DMS114 treated with DMSO at 0.1 percent for 48 hours (cell line): ENCODE results near the gene NOTO.
"Not testable (repeated sequence)": the region's sequence is repeated elsewhere in the genome, so short reads cannot be mapped to it uniquely, and the experiment has no call there.

Experiments used
- DNase-seq: peaks from one replicate; lab custom pipeline; 2025; ENCODE audit not compliant: unreplicated experiment; lab: John Stamatoyannopoulos, UW

Gene NOTO

DNA sequence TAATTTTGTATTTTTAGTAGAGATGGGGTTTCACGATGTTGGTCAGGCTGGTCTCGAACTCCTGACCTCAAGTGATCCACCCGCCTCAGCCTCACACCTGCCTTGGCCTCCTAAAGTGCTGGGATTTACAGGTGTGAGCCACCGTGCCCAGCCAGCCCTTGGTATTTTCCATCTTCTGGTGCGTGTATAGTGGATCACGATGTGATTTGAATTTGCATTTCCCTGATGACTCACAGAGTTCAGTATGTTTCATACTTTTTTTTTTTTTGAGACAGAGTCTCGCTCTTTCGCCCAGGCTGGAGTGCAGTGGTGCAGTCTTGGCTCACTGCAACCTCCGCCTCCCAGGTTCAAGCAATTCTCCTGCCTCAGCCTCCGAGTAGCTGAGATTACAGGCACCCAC lies 2.1 kb upstream of the NOTO start:
- DNase-seq: not testable (repeated sequence)

DNA sequence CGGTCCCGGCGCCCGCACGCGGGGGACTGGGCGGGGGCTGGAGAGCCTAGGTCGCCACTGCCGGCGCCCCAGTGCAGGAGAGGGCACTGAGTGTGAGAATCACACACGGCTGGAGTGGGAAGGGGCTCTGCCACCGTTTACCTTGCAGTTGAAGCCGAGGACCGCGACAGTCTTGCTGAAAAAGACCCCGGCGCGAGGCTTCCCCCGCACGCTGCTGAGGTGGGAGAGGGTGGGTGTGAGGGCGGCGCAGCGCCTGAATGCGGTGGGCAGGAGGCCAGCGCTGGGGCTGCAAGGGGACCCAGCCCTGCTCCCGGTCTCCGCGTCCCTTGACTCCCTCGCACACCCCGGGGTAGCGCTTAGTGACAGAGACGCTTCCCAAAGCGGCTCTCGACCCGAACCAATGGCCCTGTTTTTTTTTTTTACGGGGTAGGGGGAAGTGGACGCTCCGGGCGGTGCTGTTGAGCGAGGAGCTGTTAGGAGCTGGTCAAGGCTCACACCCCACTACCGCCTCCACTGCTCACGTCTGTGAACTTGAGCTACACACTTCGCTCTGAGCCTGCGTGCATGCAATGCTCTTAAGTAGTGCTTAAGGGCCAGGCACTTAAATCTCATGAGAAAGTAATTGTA lies 794 bp downstream of the NOTO start:
- DNase-seq: no peak

DNA sequence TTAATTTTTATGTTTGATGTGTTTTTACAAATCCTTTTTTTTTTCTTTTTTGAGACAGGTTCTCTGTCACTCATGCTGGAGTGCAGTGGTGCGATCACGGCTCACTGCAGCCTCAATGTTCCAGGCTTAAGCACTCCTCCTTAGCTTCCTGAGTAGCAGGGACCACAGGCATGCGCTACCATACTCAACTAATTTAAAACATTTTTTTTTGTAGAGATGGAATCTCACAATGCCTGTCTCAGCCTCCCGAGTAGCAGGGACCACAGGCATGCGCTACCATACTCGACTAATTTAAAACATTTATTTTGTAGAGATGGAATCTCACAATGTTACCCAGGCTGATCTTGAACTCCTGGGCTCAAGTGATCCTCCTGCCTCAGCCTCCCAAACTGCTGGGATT lies 3.2 kb downstream of the NOTO start:
- no peak for DNase-seq

DNA sequence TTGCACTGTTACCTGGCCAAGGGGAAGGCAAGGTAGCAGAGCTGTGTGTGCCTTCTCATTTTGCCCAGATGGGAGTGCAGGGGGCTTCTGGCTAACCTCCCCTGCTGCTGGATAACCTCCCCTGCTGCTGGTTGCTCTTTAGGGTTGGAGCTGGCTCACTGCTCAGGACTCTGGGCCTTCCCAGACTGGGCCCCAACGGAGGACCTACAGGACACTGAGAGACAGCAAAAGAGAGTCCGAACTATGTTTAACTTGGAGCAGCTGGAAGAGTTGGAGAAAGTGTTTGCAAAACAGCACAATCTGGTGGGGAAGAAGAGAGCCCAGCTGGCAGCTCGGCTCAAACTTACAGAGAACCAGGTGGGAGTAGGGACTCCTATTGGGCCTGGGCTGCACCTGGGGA lies 5.9 kb downstream of the NOTO start:
- DNase-seq: no peak

DNA sequence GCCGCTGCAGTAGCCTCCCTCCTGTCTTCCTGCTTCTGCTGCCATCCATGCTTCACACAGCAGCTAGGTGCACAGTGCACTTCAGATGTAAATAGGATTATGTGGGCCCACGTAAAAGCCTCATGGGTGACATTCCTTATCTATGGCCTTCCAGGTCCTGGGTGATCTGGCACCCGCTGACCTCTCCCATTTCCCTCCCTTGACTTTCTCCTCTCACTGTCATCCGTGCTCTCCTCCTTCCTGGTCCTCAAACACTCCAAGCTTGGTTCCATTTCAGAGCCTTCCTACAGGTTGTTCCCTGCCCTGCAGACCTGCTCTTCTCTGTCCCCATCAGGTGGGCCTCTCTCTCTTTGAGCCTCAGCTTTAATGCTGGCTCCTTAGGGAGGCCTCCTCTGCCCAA lies 7.6 kb downstream of the NOTO start:
- DNase-seq: no peak

DNA sequence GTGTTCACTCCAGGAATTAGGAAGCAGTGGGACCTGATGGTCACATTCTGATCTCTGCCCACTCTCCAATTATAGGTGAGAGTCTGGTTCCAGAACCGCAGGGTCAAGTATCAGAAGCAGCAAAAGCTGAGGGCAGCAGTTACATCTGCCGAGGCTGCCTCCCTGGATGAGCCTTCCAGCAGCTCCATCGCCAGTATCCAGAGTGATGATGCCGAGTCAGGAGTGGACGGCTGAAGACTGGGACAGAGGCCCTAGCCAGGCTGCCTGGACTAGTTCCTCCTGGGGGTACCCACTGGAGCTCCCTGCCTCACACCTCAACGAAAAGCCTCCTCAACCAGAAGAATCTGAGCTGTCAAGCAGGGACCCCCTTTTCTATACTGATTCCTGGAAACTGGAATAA lies 8.3 kb downstream of the NOTO start:
- DNase-seq: no peak

DNA sequence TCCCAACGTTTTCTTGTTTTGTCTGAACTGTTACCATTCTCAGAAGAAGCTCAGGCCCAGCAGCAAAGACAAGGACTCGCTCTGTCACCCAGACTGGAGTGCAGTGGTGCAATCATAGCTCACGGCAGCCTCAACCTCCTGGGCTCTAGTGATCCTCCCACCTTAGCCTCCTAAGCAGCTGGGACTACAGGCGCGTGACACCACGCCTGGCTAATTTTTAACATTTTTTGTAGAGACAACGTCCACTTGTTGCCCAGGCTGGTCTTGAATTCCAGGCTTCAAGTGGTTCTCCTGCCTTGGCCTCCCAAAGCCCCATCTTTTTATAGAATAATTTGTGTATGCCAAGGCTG lies 9.7 kb downstream of the NOTO start:
- no peak for DNase-seq

DNA sequence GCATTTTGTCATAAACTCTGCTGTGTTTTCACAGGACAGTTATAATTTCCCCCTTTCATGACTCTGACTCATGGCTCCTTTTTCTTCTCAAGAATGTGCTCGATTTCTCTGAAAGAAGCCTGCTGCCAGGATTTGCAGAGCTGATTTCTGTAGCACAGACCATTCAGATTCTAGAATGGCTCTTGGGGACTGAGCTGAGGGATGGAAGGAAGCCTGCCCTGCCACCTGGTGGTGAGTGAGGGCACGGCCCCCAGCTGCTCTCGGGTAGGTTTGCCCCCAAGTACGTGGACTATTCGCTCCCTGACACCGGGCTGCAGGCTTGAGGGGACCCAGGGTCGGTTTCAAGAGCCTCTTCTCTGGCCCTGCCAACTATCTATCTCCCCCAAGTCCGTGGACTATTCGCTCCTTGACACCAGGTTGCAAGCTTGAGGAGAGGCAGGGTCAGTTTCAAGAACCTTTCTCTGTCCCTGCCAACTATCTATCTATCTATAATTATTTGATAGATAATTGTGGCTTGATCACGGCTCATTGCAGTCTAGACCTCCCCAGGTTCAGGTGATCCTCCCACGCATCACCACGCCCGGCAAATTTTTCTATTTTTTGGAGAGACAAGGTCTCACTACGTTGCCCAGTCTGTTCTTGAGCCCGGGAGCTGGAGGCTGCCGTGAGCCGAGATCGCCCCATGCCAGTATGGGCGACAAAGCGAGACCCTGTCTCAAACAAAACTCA lies 10.2 kb downstream of the NOTO start:
- DNase-seq: peak; percentile 67

DNA sequence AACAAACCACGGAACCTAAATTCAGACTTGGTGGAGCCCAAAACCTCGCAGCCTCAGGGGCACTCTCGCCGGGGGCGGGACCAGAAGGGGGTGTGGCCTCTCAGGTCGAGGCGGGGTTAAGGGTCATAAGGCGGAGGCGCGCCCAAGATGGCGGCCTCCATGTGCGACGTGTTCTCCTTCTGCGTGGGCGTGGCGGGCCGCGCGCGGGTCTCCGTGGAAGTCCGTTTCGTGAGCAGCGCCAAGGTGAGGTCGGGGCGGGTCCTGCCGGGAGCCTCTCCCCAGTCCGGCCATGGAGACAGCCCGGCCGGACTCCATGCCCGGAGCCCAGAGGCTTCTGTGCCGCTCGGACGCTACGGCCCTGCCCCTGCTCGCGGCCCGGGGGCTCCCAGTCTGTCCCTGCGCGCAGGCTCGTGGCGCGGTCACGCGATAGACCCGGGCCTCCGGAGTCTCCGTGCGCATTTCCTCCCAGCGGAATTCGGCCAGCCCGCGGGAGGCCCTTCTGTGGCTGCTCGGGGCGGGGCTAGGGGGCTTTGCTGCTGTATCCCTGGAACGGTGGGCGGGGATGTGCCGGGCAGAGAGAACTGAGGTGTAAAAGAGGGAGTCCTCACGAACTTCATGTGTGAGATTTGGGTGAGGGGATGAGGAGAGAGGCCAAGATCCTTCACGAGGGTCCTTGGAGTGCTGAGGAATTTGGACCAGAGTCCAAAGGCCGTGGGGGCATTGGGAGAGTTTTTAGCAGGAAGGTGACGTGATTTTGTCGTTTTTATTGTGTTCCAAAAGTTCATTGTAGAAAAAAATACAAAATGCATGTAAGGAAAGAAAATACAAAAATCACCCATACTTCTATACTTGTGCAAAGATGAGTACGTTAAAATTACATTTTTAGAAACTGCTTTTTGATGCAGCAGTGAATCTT lies 12.0 kb downstream of the NOTO start, which contains the start of gene SMYD5:
SMYD5 (plus strand) TSS at position 126 of the 916 bp plus-strand sequence; CDS start at position 148, 22 bp downstream.
- peak; percentile 79 for DNase-seq

DNA sequence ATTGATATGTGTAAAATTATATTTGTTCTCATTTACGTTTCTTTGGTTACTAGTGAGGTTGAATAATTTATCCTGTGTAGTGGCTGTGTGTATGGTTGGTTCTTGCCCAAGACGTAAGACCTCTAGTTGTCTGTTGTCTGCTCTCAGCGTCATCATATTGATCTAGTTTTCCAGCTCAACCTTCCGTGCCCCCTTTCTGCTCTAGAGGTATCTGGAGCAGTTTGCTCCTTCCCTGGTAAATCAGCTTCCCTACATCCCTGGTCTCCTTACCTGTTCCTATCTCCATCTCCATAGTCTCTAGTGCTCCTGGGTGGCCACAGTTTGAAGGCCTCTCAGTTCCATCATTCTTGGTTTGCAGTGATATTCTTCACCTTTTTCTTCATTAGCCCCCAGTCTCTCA lies 12.9 kb downstream of the NOTO start:
- no peak for DNase-seq

DNA sequence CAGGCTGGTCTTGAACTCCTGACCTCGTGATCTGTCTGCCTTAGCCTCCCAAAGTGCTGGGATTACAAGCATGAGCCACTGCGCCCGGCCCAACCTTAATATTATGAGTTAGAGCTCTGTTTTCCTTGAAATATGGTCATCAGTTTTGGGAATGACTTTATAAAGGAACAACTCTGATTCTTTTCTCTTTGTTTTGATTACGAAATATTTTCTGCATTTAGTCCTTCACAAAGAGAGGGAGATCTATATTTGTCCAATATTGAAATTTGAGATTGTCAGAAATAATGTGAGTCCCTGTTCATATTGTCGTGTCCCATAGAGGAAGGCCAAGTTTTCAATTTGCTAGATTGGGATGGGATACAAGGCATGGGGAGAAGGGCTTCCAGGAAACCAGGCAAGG lies 14.8 kb downstream of the NOTO start:
- no peak for DNase-seq

DNA sequence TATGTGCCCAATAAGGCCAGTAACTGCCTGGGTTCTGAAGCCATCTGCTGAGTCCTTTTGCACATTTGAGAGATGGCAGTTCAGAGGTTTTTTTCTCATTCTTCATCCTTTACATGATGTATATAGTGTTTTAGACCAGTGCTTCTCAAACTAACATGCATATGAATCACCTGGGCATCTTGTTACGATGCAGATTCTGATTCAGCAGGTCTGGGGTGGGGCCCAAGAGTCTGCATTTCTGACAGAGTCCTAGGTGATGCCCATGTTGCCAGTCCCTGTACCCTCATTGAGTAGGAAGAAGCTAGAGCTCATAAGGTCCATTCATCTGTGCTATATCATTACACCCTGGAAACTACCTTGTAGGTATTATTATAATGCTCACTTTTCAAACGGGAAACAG lies 15.5 kb downstream of the NOTO start:
- no peak for DNase-seq

DNA sequence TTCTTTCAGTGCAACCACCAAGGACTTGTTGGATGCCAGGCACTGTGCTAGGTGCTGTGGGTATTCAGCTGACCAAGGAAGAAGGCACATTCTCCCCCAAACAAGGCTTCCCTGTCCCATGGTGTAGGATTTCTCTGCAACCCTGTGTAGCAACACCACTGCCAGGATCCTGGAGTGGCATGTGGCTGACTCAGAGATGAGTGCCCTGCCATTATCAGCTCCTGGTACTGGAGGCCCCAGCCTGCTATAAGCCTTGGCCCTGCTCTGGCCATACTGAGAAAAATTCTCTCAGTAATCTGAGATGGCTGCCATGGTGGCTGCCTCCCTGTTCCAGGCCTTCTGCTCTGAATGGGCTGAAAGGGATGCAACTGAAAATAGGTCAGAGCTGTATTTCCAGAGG lies 15.9 kb downstream of the NOTO start:
- no peak for DNase-seq

DNA sequence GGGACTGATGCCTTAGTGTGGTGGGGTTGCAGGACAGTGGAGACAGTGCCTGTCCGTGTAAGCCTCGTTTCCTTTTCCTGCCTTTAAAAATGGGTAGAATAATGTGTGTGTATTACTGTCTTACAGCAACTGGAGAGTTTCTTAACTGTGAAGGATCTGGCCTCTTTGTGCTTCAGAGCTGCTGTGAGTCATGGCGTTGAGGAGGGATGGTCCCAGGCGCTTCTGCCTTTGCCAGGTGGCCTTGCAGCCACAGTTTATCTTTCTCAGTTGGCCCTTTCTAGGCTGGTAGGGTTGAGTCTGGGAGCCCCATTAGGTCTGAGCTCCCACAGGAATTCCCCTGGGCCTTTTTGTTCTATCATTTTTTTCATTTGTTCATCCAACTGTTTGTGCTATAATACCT lies 21.4 kb downstream of the NOTO start:
- no peak for DNase-seq

DNA sequence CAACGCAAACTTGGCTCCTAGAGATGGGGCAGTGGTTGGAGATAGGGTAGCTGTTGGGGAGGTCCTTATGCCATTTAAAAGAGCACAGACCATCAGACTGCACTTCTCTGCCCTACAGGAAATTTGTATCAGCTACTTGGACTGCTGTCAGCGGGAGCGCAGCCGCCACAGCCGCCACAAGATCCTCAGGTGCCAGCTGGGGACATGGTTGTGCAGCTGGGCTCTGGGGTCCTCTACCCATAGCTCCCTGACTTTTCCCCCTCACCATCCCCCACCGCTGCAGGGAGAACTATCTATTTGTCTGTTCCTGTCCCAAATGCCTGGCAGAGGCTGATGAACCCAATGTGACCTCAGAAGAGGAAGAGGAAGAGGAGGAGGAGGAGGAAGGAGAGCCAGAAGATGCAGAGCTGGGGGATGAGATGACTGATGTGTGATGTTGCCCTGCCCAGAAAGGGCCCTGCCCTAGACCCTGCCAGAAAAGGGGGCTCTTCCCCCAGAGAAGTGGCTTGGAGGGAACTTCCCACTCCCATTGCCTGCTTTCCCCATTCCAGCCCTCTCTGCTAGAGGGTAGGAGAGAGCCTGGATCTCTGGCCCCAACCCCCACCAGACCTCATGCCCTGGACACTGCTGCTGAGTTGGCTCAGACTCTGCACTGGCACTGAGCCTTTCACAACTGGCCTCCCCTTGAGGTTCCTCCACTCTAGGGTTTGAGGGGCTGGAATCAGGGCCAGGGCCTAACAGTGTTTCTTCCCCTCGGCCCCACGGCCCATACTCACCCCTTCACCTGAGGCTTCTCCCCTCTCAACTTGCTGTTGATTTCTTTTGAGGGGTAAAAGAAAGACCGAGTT lies 23.4 kb downstream of the NOTO start:
- no peak for DNase-seq

DNA sequence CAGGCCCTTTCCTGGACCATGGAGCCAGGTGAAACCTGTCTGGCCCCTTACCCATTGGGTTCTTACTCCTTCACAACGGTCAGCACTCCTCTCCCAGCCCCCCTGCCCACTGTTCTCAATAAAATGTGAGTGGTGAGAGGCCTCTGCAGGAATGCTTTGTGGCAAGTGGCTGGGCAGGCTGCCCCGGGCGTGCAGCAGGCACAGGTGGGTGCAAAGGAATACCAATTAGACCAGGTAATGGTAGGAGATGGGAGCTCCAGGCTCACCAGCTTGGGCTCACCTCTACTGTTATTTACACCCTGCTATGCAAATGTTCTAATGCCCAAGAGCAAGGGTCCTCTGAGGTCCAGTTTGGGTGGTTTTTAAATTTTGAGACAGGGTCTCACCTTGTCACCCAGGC lies 24.7 kb downstream of the NOTO start:
- DNase-seq: no peak

DNA sequence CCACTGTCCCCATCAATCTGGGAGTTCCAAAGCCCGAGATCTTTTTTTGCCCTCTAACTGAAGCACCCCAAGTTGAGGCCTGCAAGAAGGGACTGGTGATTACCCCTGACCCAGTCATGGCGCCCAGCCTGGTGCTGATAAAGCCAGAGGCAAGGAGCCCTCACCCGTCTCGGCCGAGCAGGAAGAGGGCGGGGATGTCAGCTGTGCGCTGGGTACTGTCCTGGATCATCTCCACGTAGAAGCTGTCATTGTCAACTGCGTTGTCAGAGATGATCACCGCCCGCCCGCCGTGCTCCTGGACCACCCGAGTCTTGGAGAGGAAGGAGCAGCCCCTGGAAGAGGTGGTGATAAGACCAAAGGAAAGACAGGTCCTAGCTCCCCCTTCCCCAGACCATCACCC lies 26.3 kb downstream of the NOTO start:
- DNase-seq: no peak

DNA sequence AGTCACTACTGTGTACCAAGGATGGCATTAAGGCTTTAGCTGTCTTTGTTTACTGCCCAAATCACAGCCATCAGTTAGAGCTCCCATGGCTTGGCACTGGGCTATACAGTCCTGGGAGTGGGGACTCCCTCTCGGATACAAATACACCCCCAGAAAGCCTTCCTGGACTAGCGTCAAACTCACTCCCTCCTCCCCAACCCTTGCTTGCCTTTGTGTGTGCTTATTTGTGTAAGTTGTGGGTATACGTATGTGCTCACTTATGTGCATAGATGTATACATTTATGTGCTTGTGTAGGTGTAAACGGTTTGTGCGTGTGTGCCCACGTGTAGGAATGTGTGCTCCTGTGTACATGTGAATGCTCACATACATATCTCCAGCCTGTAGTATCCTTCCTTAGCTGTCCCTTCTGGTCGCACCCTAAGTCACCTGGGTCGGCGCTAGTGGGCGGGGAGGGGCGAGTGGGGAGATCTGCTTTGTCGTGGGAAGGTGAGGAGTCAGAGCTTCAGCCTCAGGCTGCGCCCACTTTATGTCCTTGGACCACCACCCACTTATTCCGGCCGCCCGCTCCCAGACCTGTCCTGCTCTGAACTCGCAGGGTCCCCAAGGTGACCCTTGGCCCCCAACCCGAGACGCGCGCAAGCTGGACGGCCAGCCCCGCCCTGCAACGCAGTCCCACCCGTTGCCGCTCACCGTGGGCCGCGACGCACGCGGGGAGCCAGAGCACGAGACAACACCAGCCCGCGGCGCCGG lies 30.2 kb downstream of the NOTO start:
- no peak for DNase-seq

DNA sequence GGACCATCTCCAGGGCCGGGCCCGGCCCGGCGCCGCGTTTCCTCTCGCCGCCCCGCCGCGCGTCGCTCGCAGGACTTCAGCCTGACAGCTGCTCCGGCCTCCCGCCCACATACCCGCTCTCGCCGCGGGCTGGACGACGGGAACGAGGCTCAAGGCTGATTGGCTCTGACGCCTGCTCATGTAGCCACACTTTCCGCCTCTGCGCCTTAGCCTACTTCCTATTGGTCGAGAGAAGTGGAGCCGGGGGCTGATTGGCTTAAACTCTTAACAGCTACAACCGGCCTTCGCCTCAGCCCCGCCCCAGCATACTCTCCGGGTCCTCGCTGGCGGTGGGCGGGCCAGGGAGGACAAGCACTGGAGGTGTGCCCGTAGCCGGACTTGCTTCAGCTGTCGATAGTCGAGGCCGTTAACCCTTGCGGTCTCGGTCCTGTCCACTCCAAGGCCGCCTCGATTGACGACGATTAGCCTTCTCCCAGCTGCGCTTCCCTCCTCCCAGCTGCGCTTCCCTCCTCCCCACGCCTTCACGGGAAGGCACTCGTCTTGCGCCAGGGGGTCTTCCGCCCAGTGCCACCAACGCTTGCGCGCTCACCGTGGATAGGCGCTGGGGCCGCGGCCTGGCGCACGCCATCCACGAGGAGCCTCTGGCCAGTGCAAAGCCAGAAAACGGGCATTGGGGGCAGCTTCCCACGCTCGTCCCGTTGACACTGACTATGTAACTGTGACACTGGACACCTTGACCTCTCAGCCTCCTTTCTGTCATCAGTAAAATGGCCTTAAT lies 31.0 kb downstream of the NOTO start, which contains the start of gene PRADC1:
PRADC1 (minus strand) TSS at position 86 of the 778 bp plus-strand sequence; CDS start at position 7, 79 bp downstream.
- DNase-seq: peak; percentile 100
